GM19452 (cell line): ENCODE results near the gene MLPH.

ENCODE experiments used
- ATAC-seq: cut with Tn5 transposase; IDR thresholded peaks from one replicate; pipeline ENCODE4 v1.9.1; 2021; ENCODE audit not compliant: unreplicated experiment

MLPH gene

GRCh38 chr2:237517163-237517562, 30.1 kb downstream of the MLPH start:
- ATAC-seq = no peak

- ATAC-seq = no peak
Observed at GRCh38 chr2:237517990-237518389, 30.9 kb downstream of the MLPH start.

GRCh38 chr2:237519506-237520245, 32.6 kb downstream of the MLPH start:
- ATAC-seq = no peak

- no peak for ATAC-seq
Observed at GRCh38 chr2:237520290-237520689, 33.2 kb downstream of the MLPH start.

- no peak for ATAC-seq
Observed at GRCh38 chr2:237524631-237525030, 37.6 kb downstream of the MLPH start.

- ATAC-seq = no peak
Observed at GRCh38 chr2:237525559-237526157, 38.6 kb downstream of the MLPH start.

GRCh38 chr2:237527233-237527632, 40.2 kb downstream of the MLPH start:
- ATAC-seq = no peak

GRCh38 chr2:237527766-237528165, 40.7 kb downstream of the MLPH start:
- ATAC-seq = no peak

- peak; percentile 91 for ATAC-seq
Observed at GRCh38 chr2:237529452-237530402, 42.7 kb downstream of the MLPH start.

GRCh38 chr2:237530472-237531433, 43.7 kb downstream of the MLPH start:
- no peak for ATAC-seq

- ATAC-seq = no peak
Observed at GRCh38 chr2:237532160-237532559, 45.1 kb downstream of the MLPH start.

GRCh38 chr2:237533668-237534161, 46.7 kb downstream of the MLPH start:
- no peak for ATAC-seq

- ATAC-seq = no peak
Observed at GRCh38 chr2:237534380-237534779, 47.3 kb downstream of the MLPH start.

- no peak for ATAC-seq
Observed at GRCh38 chr2:237535385-237536082, 48.5 kb downstream of the MLPH start.

- ATAC-seq = no peak
Observed at GRCh38 chr2:237536083-237536415, 49.0 kb downstream of the MLPH start.

- no peak for ATAC-seq
Observed at GRCh38 chr2:237536617-237537016, 49.6 kb downstream of the MLPH start.

GRCh38 chr2:237538001-237538720, 51.1 kb downstream of the MLPH start:
- no peak for ATAC-seq

GRCh38 chr2:237538901-237539300, 51.9 kb downstream of the MLPH start:
- ATAC-seq = no peak

- no peak for ATAC-seq
Observed at GRCh38 chr2:237539681-237540080, 52.6 kb downstream of the MLPH start.
